NCI-H446 treated with DMSO at 0.1 percent for 48 hours (cell line): ENCODE results near the gene TMEM271.
"Not testable (repeated sequence)": the region's sequence is repeated elsewhere in the genome, so short reads cannot be mapped to it uniquely, and the experiment has no call there.

ENCODE experiments used
- DNase-seq: peaks from one replicate; lab custom pipeline; 2025; lab: John Stamatoyannopoulos, UW

TMEM271 gene

DNA sequence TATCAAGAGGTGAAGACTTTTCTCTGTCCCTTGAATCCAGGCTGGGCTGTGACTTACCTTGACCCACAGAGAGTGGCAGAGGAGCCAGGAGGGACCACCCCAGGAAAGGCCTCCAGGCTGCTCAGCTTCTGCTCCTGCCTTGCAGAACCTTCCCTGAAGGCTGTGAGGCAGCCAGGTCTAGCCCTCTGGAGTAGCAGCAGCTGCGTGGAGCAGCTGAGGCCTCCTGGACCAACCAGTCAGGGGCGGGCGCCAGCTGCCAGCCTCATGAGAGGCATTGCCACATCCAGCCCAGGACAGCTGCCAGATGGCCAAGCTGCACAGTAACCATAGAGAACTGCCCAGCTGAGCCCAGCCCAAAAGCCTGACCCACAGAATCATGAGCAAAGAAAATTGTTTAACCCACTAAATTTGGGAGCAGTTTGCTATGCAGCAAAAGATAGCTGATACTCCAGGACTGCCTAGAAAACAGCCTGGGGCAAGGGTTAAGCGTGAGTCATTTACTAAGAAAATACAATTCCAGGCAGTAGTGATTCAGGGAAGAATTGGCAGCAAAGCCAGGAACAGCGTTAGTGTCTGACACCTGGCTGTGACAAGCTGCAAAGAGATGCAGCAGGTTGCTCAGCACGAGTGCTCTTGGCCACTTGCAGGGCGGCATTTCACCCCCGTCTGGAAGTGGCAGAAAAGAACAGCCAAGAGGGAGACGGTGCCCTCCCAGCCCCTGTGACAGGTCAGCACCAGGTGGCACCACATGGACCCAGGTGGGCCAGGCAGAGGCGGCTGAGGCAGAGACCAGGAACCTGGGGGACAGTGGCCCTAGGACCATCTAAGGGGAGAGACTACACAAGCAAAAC is 34.5 kb upstream of the TMEM271 start:
- no peak for DNase-seq

DNA sequence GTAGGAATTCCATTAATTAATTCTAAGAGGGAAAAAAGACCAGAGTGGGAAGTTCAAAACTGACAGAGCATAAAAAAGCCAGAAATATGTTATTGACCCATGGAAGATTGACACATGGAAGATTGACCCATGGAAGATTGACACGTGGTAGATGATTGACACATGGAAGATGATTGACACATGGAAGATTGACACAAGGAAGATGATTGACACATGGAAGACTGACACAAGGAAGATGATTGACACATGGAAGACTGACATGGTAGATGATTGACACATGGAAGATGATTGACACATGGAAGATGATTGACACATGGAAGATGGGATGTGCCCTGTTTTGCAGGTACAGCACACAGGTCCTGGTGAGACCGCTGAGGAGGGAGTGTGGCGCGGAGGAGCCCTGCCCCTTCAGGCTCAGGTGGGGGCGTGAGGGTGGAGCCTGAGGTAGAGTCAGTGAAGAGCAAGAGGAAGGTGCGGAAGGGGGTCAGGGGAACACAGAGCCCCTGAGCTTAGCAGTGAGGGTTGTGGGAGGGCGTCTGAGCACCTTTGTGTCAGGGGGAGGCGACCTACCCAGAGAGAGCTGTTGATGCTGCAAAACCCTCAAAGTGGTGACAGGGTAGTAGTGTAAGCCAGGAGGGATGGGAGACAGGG is 33.4 kb upstream of the TMEM271 start:
- DNase-seq, result no peak

DNA sequence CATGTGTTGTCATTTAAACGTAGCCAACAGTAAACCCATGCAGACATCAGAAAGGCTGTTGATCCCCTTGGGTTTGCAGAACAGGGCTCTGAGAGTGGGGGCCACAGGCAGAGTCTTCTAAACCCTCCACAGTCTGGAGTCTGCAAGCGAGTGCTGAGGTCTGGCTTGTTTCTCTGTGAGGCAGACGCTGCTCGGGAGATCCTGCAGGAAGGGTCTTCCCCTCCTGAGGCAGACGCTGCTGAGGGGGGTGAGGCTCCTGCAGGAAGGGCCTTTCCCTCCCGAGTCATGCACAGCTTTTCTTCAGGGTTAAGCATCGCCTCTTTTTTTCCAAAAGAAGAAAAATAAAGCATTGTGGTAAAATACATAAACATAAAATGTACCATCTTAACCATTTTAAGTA is 32.1 kb upstream of the TMEM271 start:
- no peak for DNase-seq

GRCh38 chr4:605702-606425 is 29.8 kb upstream of the TMEM271 start:
- DNase-seq, result no peak

GRCh38 chr4:604131-604530 is 28.0 kb upstream of the TMEM271 start:
- no peak for DNase-seq

GRCh38 chr4:602559-602942 is 26.5 kb upstream of the TMEM271 start:
- DNase-seq, result no peak

DNA sequence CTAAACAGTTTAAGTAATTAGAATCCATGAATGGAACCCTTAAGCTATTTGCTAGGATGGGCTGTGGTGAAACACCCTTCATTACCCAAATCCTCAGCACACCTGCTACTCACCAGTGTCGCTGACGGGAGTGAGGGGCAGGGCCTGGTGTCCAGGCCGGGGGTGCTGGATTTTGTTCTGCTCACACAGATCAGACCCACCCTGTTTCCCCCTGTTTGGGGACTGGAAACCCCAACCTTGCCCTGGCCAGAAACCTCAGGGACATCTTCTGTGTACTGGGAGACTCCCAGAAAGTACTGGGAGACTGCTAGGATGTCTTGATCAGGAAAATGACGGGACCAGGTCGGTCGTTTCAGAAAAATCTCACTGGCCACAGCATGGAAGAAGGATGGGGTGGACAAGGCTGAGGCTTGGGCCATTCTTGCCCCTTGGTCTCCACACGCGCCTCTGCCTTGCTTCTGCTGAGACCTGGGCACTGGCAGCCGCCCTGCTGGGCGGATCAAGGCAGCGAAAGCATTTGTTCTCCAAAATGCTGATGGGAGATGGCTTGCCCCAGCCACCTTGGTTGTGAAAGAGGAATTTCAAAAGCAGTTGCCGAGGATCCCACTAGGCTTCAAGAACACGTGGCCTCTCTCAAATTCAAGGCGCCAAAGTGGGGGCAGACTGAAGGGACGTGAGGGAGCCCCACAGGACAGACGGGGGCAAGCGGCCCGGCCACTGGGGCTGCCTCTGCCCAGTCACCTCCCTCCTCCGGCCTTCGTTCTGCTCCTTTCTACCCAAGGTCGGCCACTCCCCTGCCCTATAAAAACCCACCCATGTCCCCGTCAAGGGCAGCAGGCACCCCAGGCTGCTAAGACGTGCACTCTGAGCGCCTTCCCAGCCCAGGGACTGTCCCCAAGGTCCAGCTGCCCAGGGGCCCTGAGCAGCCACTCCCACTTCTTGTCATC is 25.8 kb upstream of the TMEM271 start:
- DNase-seq, result no peak

- no peak for DNase-seq
Measured at GRCh38 chr4:600850-601515, 24.9 kb upstream of the TMEM271 start.

DNA sequence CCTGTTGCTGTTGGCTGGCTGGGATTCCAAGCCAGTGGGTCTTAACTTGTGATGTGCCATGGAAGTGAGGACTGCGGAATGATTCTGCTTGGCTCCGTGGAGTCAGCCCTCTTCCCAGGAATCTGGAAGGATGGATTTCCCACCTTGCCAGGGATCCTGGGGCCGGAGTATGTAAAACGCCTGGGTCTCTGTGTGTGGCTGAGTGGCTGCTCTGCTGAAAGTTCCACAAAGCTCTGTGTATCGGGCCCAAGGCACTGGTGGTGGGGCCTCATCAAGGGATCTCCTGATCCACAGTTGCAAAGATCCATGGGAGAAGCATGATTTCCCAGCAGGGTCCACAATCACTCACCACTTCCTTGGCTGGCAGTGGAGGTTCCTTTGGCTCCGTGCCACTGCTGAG is 24.1 kb upstream of the TMEM271 start:
- DNase-seq, result no peak

- DNase-seq, result no peak
Measured at GRCh38 chr4:598925-599324, 22.8 kb upstream of the TMEM271 start.

- no peak for DNase-seq
Measured at GRCh38 chr4:592825-593520, 16.9 kb upstream of the TMEM271 start.

DNA sequence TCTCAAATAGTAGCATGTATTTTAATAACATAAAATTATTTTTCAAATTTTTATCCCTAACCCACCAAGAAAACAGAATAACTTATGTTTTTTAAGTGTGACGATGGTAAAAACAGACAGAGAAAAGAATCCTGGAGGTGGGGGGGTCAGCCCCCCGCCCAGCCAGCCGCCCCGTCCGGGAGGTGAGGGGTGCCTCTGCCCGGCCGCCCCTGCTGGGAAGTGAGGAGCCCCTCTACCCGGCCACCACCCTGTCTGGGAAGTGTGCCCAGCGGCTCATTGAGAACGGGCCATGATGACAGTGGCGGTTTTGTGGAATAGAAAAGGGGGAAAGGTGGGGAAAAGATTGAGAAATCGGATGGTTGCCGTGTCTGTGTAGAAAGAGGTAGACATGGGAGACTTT is 16.1 kb upstream of the TMEM271 start:
- DNase-seq, result not testable (repeated sequence)

GRCh38 chr4:590313-590841 is 14.3 kb upstream of the TMEM271 start:
- DNase-seq, result no peak

DNA sequence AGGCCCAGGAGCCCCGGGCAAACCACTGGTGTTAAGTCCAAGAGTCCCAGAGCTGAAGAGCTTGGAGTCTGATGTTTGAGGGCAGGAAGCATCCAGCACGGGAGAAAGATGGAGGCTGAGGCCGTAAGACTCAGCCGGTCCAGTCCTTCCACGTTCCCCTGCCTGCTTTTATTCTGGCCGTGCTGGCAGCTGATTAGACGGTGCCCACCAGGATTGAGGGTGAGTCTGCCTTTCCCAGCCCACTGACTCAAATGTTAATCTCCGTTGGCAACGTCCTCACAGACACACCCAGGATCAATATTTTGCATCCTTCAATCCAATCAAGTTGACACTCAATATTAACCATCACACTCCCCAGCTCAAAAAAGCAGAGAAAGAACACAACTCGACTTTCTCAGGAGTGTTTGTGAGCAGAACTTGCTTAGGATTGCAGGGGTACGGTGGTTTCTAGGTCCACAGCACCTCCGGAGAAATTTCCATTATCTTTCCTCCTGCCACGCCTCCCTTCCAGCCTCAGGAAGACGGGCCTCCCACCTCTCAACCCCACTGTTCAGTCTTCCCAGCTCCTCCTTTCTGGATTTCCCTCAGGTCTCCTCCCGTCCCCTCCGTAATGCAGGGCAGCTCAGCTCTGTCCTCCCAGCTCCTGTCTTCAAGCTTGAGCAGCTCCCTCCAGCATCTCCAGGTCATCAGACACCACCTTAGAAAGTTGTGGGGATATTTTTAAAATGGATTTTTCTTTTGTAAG is 13.3 kb upstream of the TMEM271 start:
- DNase-seq, result no peak

DNA sequence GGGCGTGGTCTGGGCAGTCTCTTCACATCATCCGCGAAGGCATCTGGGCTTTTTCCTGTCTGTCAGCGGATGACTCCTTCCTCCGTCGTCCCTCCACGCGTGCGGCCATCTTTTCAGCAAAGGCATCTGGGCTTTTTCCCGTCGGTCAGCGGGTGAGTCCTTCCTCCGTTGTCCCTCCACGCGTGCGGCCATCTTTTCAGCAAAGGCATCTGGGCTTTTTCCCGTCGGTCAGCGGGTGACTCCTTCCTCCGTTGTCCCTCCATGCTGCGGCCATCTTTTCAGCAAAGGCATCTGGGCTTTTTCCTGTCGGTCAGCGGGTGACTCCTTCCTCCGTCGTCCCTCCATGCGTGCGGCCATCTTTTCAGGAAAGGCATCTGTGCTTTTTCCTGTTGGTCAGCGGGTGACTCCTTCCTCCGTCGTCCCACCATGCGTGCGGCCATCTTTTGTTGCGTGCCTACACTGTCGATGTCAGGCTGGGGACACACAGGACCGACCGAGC is 12.3 kb upstream of the TMEM271 start:
- no peak for DNase-seq

DNA sequence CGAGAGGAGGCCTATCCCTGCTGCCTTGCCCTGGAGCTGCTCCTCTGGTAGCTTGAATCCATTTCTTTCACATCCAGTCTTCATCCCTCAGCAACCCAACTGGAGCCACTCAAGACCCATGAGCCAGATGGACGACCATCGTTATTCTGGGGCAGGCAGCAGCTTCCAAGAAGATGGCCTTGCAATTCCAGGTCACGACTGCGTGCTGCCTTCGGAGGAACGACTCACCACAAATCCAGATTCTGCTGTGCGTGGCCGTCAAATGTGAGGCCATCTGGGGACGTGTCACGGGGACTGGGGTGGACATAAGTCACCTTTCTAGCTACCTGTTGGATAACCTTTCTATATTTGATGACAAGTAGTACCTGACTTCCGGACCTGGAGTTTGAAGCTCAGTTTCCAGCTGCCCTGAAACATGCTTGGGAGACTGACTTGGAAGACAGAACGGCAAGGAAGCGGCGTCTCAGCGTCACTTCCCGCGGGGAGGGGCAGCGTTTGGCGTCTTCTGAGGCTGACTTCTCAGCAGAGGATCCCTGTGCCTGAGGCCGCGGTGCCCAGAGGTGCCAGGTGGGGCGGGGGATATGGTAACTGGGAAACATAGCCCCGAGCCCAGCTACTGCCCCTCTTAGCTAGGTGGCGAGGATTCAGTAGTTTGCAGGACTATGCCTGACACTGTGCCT is 11.7 kb upstream of the TMEM271 start:
- DNase-seq, result no peak

- no peak for DNase-seq
Measured at GRCh38 chr4:583820-584219, 7.7 kb upstream of the TMEM271 start.

- DNase-seq, result no peak
Measured at GRCh38 chr4:581753-582361, 5.8 kb upstream of the TMEM271 start.
